HG03565 (cell line): ENCODE data around the gene FARS2.

Experiments
- ATAC-seq: cut with Tn5 transposase; IDR thresholded peaks from one replicate; pipeline ENCODE4 v1.9.1; 2021; ENCODE audit warnings: mild to moderate bottlenecking, moderate library complexity; ENCODE audit not compliant: unreplicated experiment

FARS2 gene

GRCh38 chr6:5459346-5459745 lies 198.0 kb downstream of the FARS2 start:
- ATAC-seq, result no peak

GRCh38 chr6:5461365-5461764 lies 200.1 kb downstream of the FARS2 start:
- no peak for ATAC-seq

GRCh38 chr6:5462856-5463255 lies 201.5 kb downstream of the FARS2 start:
- ATAC-seq, result no peak

GRCh38 chr6:5463690-5464089 lies 202.4 kb downstream of the FARS2 start:
- ATAC-seq, result no peak

GRCh38 chr6:5464099-5464885 lies 203.0 kb downstream of the FARS2 start:
- no peak for ATAC-seq

- ATAC-seq, result no peak
Measured at GRCh38 chr6:5466281-5467136, 205.2 kb downstream of the FARS2 start.

GRCh38 chr6:5468586-5468985 lies 207.3 kb downstream of the FARS2 start:
- ATAC-seq, result no peak

- ATAC-seq, result no peak
Measured at GRCh38 chr6:5469101-5469846, 208.0 kb downstream of the FARS2 start.

- peak; percentile 61 for ATAC-seq
Measured at GRCh38 chr6:5471044-5471443, 209.7 kb downstream of the FARS2 start.

- no peak for ATAC-seq
Measured at GRCh38 chr6:5471637-5472398, 210.5 kb downstream of the FARS2 start.

GRCh38 chr6:5472571-5472970 lies 211.3 kb downstream of the FARS2 start:
- no peak for ATAC-seq

- no peak for ATAC-seq
Measured at GRCh38 chr6:5475779-5476178, 214.5 kb downstream of the FARS2 start.

- ATAC-seq, result no peak
Measured at GRCh38 chr6:5478380-5478779, 217.1 kb downstream of the FARS2 start.

GRCh38 chr6:5481033-5481432 lies 219.7 kb downstream of the FARS2 start:
- no peak for ATAC-seq

GRCh38 chr6:5481750-5482149 lies 220.4 kb downstream of the FARS2 start:
- ATAC-seq, result no peak

GRCh38 chr6:5482619-5483018 lies 221.3 kb downstream of the FARS2 start:
- ATAC-seq, result no peak

- ATAC-seq, result no peak
Measured at GRCh38 chr6:5484692-5485091, 223.4 kb downstream of the FARS2 start.

- peak; percentile 90 for ATAC-seq
Measured at GRCh38 chr6:5486214-5486613, 224.9 kb downstream of the FARS2 start.

GRCh38 chr6:5490501-5491069 lies 229.3 kb downstream of the FARS2 start:
- ATAC-seq, result no peak

GRCh38 chr6:5492356-5492755 lies 231.0 kb downstream of the FARS2 start:
- ATAC-seq, result no peak
